B cell (primary cell): ENCODE results near the gene LIPC. TPM values are rescaled to one million over a fixed set of nuclear protein-coding genes. Genes with fewer than 3 reads are reported as not detected.

Experiments used
- ATAC-seq: fragments of 200-7000 bp; cut with Tn5 transposase; one replicate; pipeline ENCODE4 v1.10.0; 2021; ENCODE audit warnings: low read depth, mild to moderate bottlenecking, moderate number of reproducible peaks, moderate library complexity
- CTCF ChIA-PET: fragments of 350-600 bp; sonication (Branson Sonifier 250); formaldehyde crosslinking; loops from one replicate; lab custom pipeline; 2021; ENCODE audit warnings: antibody characterized with exemption, inconsistent platforms; lab: Charles Lee
- POLR2A ChIA-PET: fragments of 350-600 bp; sonication (Branson Sonifier 250); formaldehyde crosslinking; loops from one replicate; lab custom pipeline; 2021; ENCODE audit warnings: antibody characterized with exemption; lab: Charles Lee
- DNase-seq: peaks from one replicate; pipeline ENCODE4 v3.0.0; 2013
- H2AFZ ChIP-seq: 2 replicates; pipeline ENCODE4 v1.6.1; 2012; ENCODE audit warnings: mild to moderate bottlenecking, low read depth, low read length; ENCODE audit not compliant: insufficient read depth, poor library complexity, severe bottlenecking
- H3K27ac ChIP-seq, 2 donors: 1 replicate in 1 of 2; 2 replicates in 1 of 2; pipeline ENCODE4 v1.5.1; 2012 to 2013; ENCODE audit warnings: low read length in 2 of 2, mild to moderate bottlenecking in 2 of 2, moderate library complexity in 1 of 2
- H3K27me3 ChIP-seq, 4 experiments: fragments of 200-600 bp in 1 of 4; sonication (generic) in 1 of 4; replicated peaks in 1 of 4; 1 replicate in 2 of 4; 2 replicates in 2 of 4; pipeline versions ENCODE4 v1.6.1 to v1.7.0; 2013 to 2016; ENCODE audit warnings: low read length in 3 of 4, mild to moderate bottlenecking in 2 of 4, mixed read lengths in 1 of 4, moderate library complexity in 1 of 4; ENCODE audit not compliant: insufficient read depth in 4 of 4, control insufficient read depth in 3 of 4; ENCODE audit errors: control extremely low read depth in 1 of 4
- H3K36me3 ChIP-seq, 2 experiments: replicated peaks in 1 of 2; 1 replicate in 1 of 2; 2 replicates in 1 of 2; pipeline versions ENCODE4 v1.6.1 to v1.7.1; 2013; ENCODE audit warnings: low read length in 1 of 2; ENCODE audit not compliant: insufficient read depth in 2 of 2, control insufficient read depth in 1 of 2; ENCODE audit errors: control extremely low read depth in 1 of 2, extremely low read depth in 1 of 2
- H3K4me1 ChIP-seq, 2 donors: fragments of 200-600 bp in 1 of 2; sonication (generic) in 1 of 2; 1 replicate in 1 of 2; 2 replicates in 1 of 2; pipeline versions ENCODE4 v1.5.1 to v1.6.1; 2013 to 2017; ENCODE audit warnings: low read length in 2 of 2; ENCODE audit not compliant: control insufficient read depth in 2 of 2, insufficient read depth in 2 of 2
- H3K4me2 ChIP-seq: replicated peaks from 2 replicates; pipeline ENCODE3; 2012; ENCODE audit warnings: mild to moderate bottlenecking, low read depth, low read length; ENCODE audit not compliant: poor library complexity, severe bottlenecking
- H3K4me3 ChIP-seq, 5 experiments: fragments of 200-600 bp in 1 of 5; sonication (generic) in 1 of 5; 1 replicate in 3 of 5; 2 replicates in 2 of 5; pipeline versions ENCODE4 v1.5.1 to v1.7.0; 2011 to 2016; ENCODE audit warnings: low read length in 4 of 5, mild to moderate bottlenecking in 4 of 5, low read depth in 2 of 5, control low read depth in 1 of 5, moderate library complexity in 1 of 5; ENCODE audit not compliant: insufficient read depth in 1 of 5; ENCODE audit errors: control extremely low read depth in 1 of 5, extremely low read depth in 1 of 5
- H3K79me2 ChIP-seq: fragments of 200-600 bp; sonication (generic); one replicate; pipeline ENCODE4 v1.6.0; 2016; ENCODE audit warnings: low read length; ENCODE audit not compliant: control insufficient read depth, insufficient read depth
- H3K9ac ChIP-seq: fragments of 200-600 bp; sonication (generic); 2 replicates; pipeline ENCODE4 v1.6.1; 2017; ENCODE audit warnings: mild to moderate bottlenecking, low read length, moderate library complexity
- H3K9me3 ChIP-seq, 3 donors: one replicate each; pipeline versions ENCODE4 v1.6.1 to v1.7.1; 2013; ENCODE audit warnings: low read length in 2 of 3; ENCODE audit not compliant: control insufficient read depth in 2 of 3, insufficient read depth in 1 of 3; ENCODE audit errors: control extremely low read depth in 1 of 3
- H4K20me1 ChIP-seq: 2 replicates; pipeline ENCODE4 v1.6.0; 2012; ENCODE audit warnings: mild to moderate bottlenecking, low read length; ENCODE audit not compliant: insufficient read depth, control insufficient read depth, poor library complexity, severe bottlenecking
- H3K27ac Mint-ChIP-seq: one replicate; pipeline ENCODE4 v1.8.0; 2021; ENCODE audit warnings: mixed read lengths
- H3K27me3 Mint-ChIP-seq: one replicate; pipeline ENCODE4 v1.8.0; 2021; ENCODE audit warnings: mixed read lengths
- H3K4me1 Mint-ChIP-seq: one replicate; pipeline ENCODE4 v1.8.0; 2021; ENCODE audit warnings: mixed read lengths
- H3K4me3 Mint-ChIP-seq: one replicate; pipeline ENCODE4 v1.8.0; 2021; ENCODE audit warnings: mixed read lengths
- H3K9me3 Mint-ChIP-seq: one replicate; pipeline ENCODE4 v1.8.0; 2022; ENCODE audit warnings: mixed read lengths; ENCODE audit not compliant: insufficient read depth
- EZH2 ChIP-seq: IDR thresholded peaks from 2 replicates; pipeline ENCODE4 v1.6.1; 2012; ENCODE audit warnings: borderline replicate concordance, low read depth, mild to moderate bottlenecking, moderate library complexity, low read length; ENCODE audit not compliant: insufficient read depth, poor library complexity, severe bottlenecking
- WGBS: methylation state at CpG from one replicate; pipeline ENCODE4 v1.1.5; 2013; ENCODE audit warnings: missing lambda C conversion rate; ENCODE audit not compliant: insufficient coverage; 5-methylcytosine and 5-hydroxymethylcytosine counted together
- intact Hi-C: fragments of 100-400 bp; cut with micrococcal nuclease; formaldehyde crosslinking; loops from one replicate; pipeline ENCODE4 v1.10.0; 2022
- polyA plus RNA-seq: library from polyadenylated mRNA; depleted of rRNA; stranded (reverse); fragments of >200 nt; gene quantifications from 2 replicates; pipeline ENCODE4 v1.2.3, GENCODE V29; 2012
- total RNA-seq, 2 donors: library from RNA; stranded (reverse); fragments of 120-200 nt in 1 of 2; gene quantifications; 1 replicate in 1 of 2; 2 replicates in 1 of 2; pipeline versions ENCODE4 v1.2.3 to v1.2.4, GENCODE V29; 2013 to 2022
- TF ChIP-seq, protein P1 (sequence below): fragments of 200-600 bp; IDR thresholded peaks from one replicate; pipeline ENCODE4 v1.8.0; 2022; ENCODE audit warnings: antibody characterized with exemption, mild to moderate bottlenecking

Gene LIPC
- total and polyA plus RNA-seq, 2 donors (not counting 1 experiment from before 2014, with no cell fraction given), result not detected

DNA sequence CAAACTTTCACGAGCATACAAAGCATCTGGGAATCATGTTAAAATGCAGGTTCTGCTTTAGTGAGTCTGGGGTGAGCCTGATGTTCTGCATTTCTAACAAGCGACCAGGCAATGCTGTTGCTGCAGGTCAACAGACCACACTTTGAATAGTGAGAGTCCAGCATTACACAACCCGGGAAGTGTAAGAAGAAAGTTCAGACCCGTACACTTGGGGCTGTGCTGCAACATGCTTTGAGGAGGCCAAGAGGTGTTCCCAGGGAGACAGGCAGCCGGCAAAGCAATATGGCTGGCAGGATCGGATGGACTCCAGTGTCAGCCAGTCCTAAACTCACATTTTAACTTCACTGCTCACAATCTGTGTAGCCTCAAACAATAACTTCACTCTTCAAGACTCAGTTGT is 134.2 kb downstream of the LIPC start:
- POLR2A ChIA-PET, result no interaction called here
- TF ChIP-seq, protein P1, sequence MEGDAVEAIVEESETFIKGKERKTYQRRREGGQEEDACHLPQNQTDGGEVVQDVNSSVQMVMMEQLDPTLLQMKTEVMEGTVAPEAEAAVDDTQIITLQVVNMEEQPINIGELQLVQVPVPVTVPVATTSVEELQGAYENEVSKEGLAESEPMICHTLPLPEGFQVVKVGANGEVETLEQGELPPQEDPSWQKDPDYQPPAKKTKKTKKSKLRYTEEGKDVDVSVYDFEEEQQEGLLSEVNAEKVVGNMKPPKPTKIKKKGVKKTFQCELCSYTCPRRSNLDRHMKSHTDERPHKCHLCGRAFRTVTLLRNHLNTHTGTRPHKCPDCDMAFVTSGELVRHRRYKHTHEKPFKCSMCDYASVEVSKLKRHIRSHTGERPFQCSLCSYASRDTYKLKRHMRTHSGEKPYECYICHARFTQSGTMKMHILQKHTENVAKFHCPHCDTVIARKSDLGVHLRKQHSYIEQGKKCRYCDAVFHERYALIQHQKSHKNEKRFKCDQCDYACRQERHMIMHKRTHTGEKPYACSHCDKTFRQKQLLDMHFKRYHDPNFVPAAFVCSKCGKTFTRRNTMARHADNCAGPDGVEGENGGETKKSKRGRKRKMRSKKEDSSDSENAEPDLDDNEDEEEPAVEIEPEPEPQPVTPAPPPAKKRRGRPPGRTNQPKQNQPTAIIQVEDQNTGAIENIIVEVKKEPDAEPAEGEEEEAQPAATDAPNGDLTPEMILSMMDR, result no peak
- TF ChIP-seq EZH2, result no peak
- H3K4me3 Mint-ChIP-seq, result no peak overlapping the region
- CTCF ChIA-PET, result no interaction called here
- Histone ChIP-seq H3K27me3 (no peaks in the 10 kb centered on the region), H3K36me3 (no peaks in the 10 kb centered on the region), H3K27ac (no peak overlapping the region), H3K79me2 (no peaks in the 10 kb centered on the region), H3K9me3 (peaks cover 0 to 2% (median 0%) of the 10 kb centered on the region in 3 donors), H3K4me3 (no peak overlapping the region), H4K20me1 (no peaks in the 10 kb centered on the region), H3K4me2 (no peak overlapping the region), H3K4me1 (no peaks in the 10 kb centered on the region), H3K9ac (no peak overlapping the region), H2AFZ (no peak overlapping the region)
- H3K27ac Mint-ChIP-seq, result no peak overlapping the region
- DNase-seq (no peak), ATAC-seq (no peak)
- WGBS, result 93% methylated on average over 6 of the region's 6 CpGs
- peaks cover 15% of the 10 kb centered on the region for H3K27me3 Mint-ChIP-seq
- no peaks in the 10 kb centered on the region for H3K4me1 Mint-ChIP-seq
- intact Hi-C loops, result no loop called here
- H3K9me3 Mint-ChIP-seq, result peaks cover 12% of the 10 kb centered on the region

DNA sequence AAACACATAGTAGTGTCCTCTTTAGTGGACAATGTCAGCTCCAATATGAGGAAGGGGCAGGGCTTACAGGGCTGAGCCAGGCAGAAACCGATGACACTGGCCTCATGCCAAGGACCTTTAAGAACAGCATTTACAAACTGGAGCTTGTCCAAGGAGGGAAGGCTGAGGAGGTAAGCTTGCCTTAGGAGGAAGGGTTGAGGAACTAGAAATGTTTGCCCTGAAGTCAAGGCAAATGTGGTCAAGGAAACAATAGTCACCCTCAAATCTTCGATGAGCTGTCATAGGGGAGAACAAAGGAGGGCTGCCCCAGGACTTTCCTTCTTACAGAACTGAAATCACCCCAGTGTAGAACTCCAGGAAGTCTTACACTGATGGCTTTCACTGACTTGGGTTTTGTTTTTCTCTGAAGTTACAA is 136.4 kb downstream of the LIPC start:
- Histone ChIP-seq H3K79me2 (no peaks in the 10 kb centered on the region), H3K4me1 (no peaks in the 10 kb centered on the region), H3K4me2 (no peak overlapping the region), H3K27ac (no peak overlapping the region), H3K9me3 (peaks cover 0 to 2% (median 0%) of the 10 kb centered on the region in 3 donors), H2AFZ (peak overlapping the region; percentile 27), H3K36me3 (no peaks in the 10 kb centered on the region), H3K4me3 (no peak overlapping the region), H3K9ac (no peak overlapping the region), H4K20me1 (no peaks in the 10 kb centered on the region), H3K27me3 (no peaks in the 10 kb centered on the region)
- Mint-ChIP-seq H3K9me3 (peaks cover 12% of the 10 kb centered on the region), H3K4me1 (no peaks in the 10 kb centered on the region), H3K27ac (no peak overlapping the region), H3K4me3 (no peak overlapping the region), H3K27me3 (peaks cover 15% of the 10 kb centered on the region)
- no peak for ATAC-seq
- 7% methylated on average over 2 of the region's 2 CpGs for WGBS
- intact Hi-C loops, result no loop called here
- CTCF ChIA-PET, result interaction anchor here (1.2 kb wide), 1 partner anchor 10 kb away, joined by 4 read pairs; no protein-coding TSS in a partner anchor
- no peak for DNase-seq
- TF ChIP-seq, protein P1, result no peak
- no peak for TF ChIP-seq EZH2
- POLR2A ChIA-PET, result no interaction called here
